Measurements from ENCODE around the gene ANAPC16. TPM values are rescaled to one million over a fixed set of nuclear protein-coding genes. Genes with fewer than 3 reads are reported as not detected.

Gene ANAPC16
- total and polyA plus RNA-seq, 2 experiments from 2014 or later = 77.5 to 126 TPM

GRCh38 chr10:72258617-72259016, 42.8 kb downstream of the ANAPC16 start:
- H3K4me1 Mint-ChIP-seq = peaks cover 54% of the 10 kb centered on the region
- Histone ChIP-seq H3K9me2 (ENCODE audit: insufficient read depth) (no peaks in the 10 kb centered on the region), H3K4me1 (ENCODE audit: insufficient read depth) (peaks cover 35% of the 10 kb centered on the region), H3K36me3 (ENCODE audit: insufficient read depth) (no peaks in the 10 kb centered on the region), H3K27ac (ENCODE audit: low read depth) (no peak overlapping the region), H2AFZ (no peak overlapping the region), H3F3A (replicated peaks; ENCODE audit: low read depth) (peaks cover 28% of the 10 kb centered on the region), H3K27me3 (ENCODE audit: insufficient read depth) (no peaks in the 10 kb centered on the region), H3K79me2 (replicated peaks; ENCODE audit: insufficient read depth) (no peaks in the 10 kb centered on the region), H3K4me3 (no peak overlapping the region), H4K20me1 (replicated peaks; ENCODE audit: insufficient read depth) (no peaks in the 10 kb centered on the region), H3K4me2 (no peak overlapping the region)
- ATAC-seq (no peak), DNase-seq (ENCODE audit: low spot score) (peak; percentile 37)
- H3K9me3 Mint-ChIP-seq = no peaks in the 10 kb centered on the region
- H3K4me3 Mint-ChIP-seq = no peak overlapping the region
- TF ChIP-seq ZNF331 (CRISPR knock-in tag; IDR thresholded peaks at IDR 0.05; ENCODE audit: low read depth) (no peak), CTCF (conservative IDR thresholded peaks at IDR 0.05; ENCODE audit: low read depth in 2 of 2) (peak in 1 of 2 experiments; percentile 31; a peak in 3 of 4 replicates)
- peaks cover 28% of the 10 kb centered on the region for H3K27me3 Mint-ChIP-seq (ENCODE audit: insufficient read depth, low read depth, poor library complexity)
- H3K27ac Mint-ChIP-seq = peak overlapping the region; percentile 77
- H3K36me3 Mint-ChIP-seq (ENCODE audit: low read depth) = no peaks in the 10 kb centered on the region

- Histone ChIP-seq H3K27me3 (ENCODE audit: insufficient read depth) (no peaks in the 10 kb centered on the region), H3K4me3 (0 out of 2 replicates have a peak overlapping the region, but pooled peaks have one; percentile 62), H3K4me1 (ENCODE audit: insufficient read depth) (peaks cover 30% of the 10 kb centered on the region), H3F3A (replicated peaks; ENCODE audit: low read depth) (peaks cover 27% of the 10 kb centered on the region), H4K20me1 (replicated peaks; ENCODE audit: insufficient read depth) (no peaks in the 10 kb centered on the region), H3K36me3 (ENCODE audit: insufficient read depth) (no peaks in the 10 kb centered on the region), H3K27ac (ENCODE audit: low read depth) (peak overlapping the region; percentile 96), H3K4me2 (peak overlapping the region; percentile 92), H2AFZ (peak overlapping the region; percentile 15; the same call in 1 of the 2 replicates), H3K79me2 (replicated peaks; ENCODE audit: insufficient read depth) (no peaks in the 10 kb centered on the region), H3K9me2 (ENCODE audit: insufficient read depth) (no peaks in the 10 kb centered on the region)
- DNase-seq (ENCODE audit: low spot score) = peak; percentile 12
- Mint-ChIP-seq H3K27me3 (ENCODE audit: insufficient read depth, low read depth, poor library complexity) (peaks cover 30% of the 10 kb centered on the region), H3K36me3 (ENCODE audit: low read depth) (no peaks in the 10 kb centered on the region), H3K9me3 (no peaks in the 10 kb centered on the region), H3K27ac (peak overlapping the region; percentile 99), H3K4me1 (peaks cover 61% of the 10 kb centered on the region), H3K4me3 (peak overlapping the region; percentile 13; the same call in 2 of the 3 replicates)
- no peak for ATAC-seq
- TF ChIP-seq ZNF114 (CRISPR knock-in tag; IDR thresholded peaks at IDR 0.05) (no peak), EZH2phosphoT487 (IDR thresholded peaks at IDR 0.05; ENCODE audit: unreplicated experiment) (no peak), EZH2 (IDR thresholded peaks at IDR 0.05; ENCODE audit: low read depth, unreplicated experiment) (no peak), NANOG (IDR thresholded peaks at IDR 0.05; ENCODE audit: borderline replicate concordance) (no peak), CREB1 (CRISPR knock-in tag; IDR thresholded peaks at IDR 0.05; ENCODE audit: low read depth) (no peak), CTCF (conservative IDR thresholded peaks at IDR 0.05; ENCODE audit: low read depth in 2 of 2) (peak in 1 of 2 experiments; percentile 15; a peak in 1 of 4 replicates)
Measured at GRCh38 chr10:72259491-72260238, 43.9 kb downstream of the ANAPC16 start.

Measured in GM23338 (cell line).